Measurements from ENCODE around the gene MINDY4. TPM values are rescaled to one million over a fixed set of nuclear protein-coding genes. Genes with fewer than 3 reads are reported as not detected.

The MINDY4 gene
- 5.3 and 6.4 TPM in 2 replicates for total RNA-seq

GRCh38 chr7:30771174-30771879 lies at the start of gene MINDY4:
TSS of gene MINDY4 (plus strand) at chr7:30771417. CDS start at chr7:30771494, 77 bp downstream.
- Histone ChIP-seq H3K36me3 (ENCODE audit: control insufficient read depth, insufficient read depth, low read length) (no peaks in the 10 kb centered on the region), H3K4me3 (ENCODE audit: low read depth, low read length) (peak within 1 kb of the TSS; percentile 66), H3K27me3 (ENCODE audit: control insufficient read depth, insufficient read depth, low read length) (no peaks in the 10 kb centered on the region)
- DNase-seq (ENCODE audit: low read depth): no peak
- TF ChIP-seq, protein P1, sequence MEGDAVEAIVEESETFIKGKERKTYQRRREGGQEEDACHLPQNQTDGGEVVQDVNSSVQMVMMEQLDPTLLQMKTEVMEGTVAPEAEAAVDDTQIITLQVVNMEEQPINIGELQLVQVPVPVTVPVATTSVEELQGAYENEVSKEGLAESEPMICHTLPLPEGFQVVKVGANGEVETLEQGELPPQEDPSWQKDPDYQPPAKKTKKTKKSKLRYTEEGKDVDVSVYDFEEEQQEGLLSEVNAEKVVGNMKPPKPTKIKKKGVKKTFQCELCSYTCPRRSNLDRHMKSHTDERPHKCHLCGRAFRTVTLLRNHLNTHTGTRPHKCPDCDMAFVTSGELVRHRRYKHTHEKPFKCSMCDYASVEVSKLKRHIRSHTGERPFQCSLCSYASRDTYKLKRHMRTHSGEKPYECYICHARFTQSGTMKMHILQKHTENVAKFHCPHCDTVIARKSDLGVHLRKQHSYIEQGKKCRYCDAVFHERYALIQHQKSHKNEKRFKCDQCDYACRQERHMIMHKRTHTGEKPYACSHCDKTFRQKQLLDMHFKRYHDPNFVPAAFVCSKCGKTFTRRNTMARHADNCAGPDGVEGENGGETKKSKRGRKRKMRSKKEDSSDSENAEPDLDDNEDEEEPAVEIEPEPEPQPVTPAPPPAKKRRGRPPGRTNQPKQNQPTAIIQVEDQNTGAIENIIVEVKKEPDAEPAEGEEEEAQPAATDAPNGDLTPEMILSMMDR (IDR thresholded peaks at IDR 0.05; ENCODE audit: insufficient read depth, low read length, poor library complexity, severe bottlenecking): no peak

- DNase-seq (ENCODE audit: low read depth): no peak
- Histone ChIP-seq H3K36me3 (ENCODE audit: control insufficient read depth, insufficient read depth, low read length) (no peaks in the 10 kb centered on the region), H3K4me3 (ENCODE audit: low read depth, low read length) (no peak overlapping the region), H3K27me3 (ENCODE audit: control insufficient read depth, insufficient read depth, low read length) (peaks cover 3% of the 10 kb centered on the region)
- TF ChIP-seq, protein P1 (IDR thresholded peaks at IDR 0.05; ENCODE audit: insufficient read depth, low read length, poor library complexity, severe bottlenecking): no peak
These were observed 49.0 kb upstream of the MINDY4 start for GRCh38 chr7:30722187-30722586.

- peaks cover 5% of the 10 kb centered on the region for H3K27me3 ChIP-seq (ENCODE audit: control insufficient read depth, insufficient read depth, low read length)
- TF ChIP-seq, protein P1 (IDR thresholded peaks at IDR 0.05; ENCODE audit: insufficient read depth, low read length, poor library complexity, severe bottlenecking): no peak
- DNase-seq (ENCODE audit: low read depth): no peak
- no peak overlapping the region for H3K4me3 ChIP-seq (ENCODE audit: low read depth, low read length)
- H3K36me3 ChIP-seq (ENCODE audit: control insufficient read depth, insufficient read depth, low read length): no peaks in the 10 kb centered on the region
These were observed 48.5 kb upstream of the MINDY4 start for GRCh38 chr7:30722671-30723070.

DNA sequence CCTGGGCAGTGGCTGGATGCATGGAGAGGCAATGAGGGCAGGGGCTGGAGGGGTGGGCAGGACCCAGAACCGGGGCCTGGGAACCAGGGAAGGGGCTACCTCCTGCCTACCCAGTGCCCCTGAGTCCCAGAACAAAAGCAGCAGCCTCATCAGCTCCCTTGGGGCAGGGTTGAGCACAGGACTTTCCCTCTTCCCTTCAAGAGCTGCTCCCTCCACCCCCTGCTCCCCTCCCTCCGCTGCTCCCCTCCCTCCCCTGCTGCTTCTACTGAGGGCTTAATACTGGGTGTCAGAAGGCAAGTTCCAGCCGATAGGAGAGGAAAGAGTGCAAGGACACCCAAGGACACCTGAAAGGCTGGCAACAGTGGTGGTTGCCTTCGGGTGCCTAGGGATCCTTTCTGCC lies 47.4 kb upstream of the MINDY4 start:
- Histone ChIP-seq H3K4me3 (ENCODE audit: low read depth, low read length) (no peak overlapping the region), H3K36me3 (ENCODE audit: control insufficient read depth, insufficient read depth, low read length) (no peaks in the 10 kb centered on the region), H3K27me3 (ENCODE audit: control insufficient read depth, insufficient read depth, low read length) (peaks cover 7% of the 10 kb centered on the region)
- no peak for DNase-seq (ENCODE audit: low read depth)
- TF ChIP-seq, protein P1 (IDR thresholded peaks at IDR 0.05; ENCODE audit: insufficient read depth, low read length, poor library complexity, severe bottlenecking): no peak

DNA sequence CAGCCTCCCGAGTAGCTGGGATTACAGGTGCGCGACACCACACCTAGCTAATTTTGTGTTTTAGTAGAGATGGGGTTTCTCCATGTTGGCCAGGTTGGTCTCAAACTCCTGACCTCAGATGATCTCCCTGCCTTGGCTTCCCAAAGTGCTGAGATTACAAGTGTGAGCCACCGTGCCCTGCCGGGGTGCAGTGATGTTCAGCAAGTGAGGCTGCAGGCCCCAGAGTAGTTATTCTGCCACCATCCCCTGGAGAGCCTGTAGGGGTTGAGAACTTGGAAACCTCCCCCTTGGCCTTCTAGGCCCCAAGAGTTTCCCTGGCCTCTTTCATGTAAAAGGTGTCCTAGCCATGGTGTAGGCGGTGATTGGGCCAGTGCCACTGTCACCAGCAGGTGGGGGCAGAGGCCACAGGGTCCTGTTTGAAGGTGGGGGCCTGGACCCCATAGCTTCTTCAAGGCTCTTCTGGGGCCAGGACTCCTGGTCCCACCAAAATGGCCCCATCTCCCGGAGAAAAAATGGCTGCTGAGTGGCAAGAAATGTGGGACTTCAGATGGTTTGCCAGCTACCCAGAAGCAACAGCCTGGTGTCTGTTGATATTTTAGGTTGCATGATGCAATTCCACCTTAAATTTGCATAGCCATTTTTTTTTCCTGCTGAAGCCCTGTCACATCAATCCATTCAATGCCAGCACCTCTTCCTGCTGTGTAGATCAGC lies 44.8 kb upstream of the MINDY4 start:
- TF ChIP-seq, protein P1 (IDR thresholded peaks at IDR 0.05; ENCODE audit: insufficient read depth, low read length, poor library complexity, severe bottlenecking): no peak
- DNase-seq (ENCODE audit: low read depth): no peak
- H3K27me3 ChIP-seq (ENCODE audit: control insufficient read depth, insufficient read depth, low read length): peaks cover 24% of the 10 kb centered on the region

More for the DNA sequence above, 44.8 kb upstream of the MINDY4 start:
- Histone ChIP-seq H3K36me3 (ENCODE audit: control insufficient read depth, insufficient read depth, low read length) (no peaks in the 10 kb centered on the region), H3K4me3 (ENCODE audit: low read depth, low read length) (no peak overlapping the region)
